GM04504 (cell line): Measurements from ENCODE around the gene CHRNG.
A peak's percentile ranks its signal among the peaks of the same experiment; 100 is the strongest.
"Not testable (repeated sequence)": the region's sequence is repeated elsewhere in the genome, so short reads cannot be mapped to it uniquely, and the experiment has no call there.

Experiments
- DNase-seq: peaks from one replicate; pipeline ENCODE4 v3.0.0-alpha.2; 2012; ENCODE audit warnings: low read depth

The CHRNG gene

GRCh38 chr2:232545511-232546375, 6.3 kb downstream of the CHRNG start:
- DNase-seq, result no peak

DNA sequence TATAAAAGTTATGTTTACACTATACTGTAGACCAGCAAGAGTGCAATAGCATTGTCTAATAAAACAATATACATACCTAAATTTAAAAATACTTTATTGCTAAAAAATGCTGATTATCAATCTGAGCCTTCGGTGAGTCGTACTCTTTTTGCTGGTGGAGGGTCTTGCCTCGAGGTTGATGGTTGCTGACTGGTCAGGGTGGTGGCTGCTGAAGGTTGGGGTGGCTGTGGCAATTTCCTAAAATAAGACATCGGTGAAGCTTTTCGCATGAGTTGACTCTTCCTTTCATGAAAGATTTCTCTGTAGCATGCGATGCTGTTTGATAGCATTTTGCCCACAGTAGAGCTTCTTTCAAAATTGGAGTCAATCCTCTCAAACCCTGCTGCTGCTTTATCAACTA, 8.5 kb downstream of the CHRNG start:
- no peak for DNase-seq

DNA sequence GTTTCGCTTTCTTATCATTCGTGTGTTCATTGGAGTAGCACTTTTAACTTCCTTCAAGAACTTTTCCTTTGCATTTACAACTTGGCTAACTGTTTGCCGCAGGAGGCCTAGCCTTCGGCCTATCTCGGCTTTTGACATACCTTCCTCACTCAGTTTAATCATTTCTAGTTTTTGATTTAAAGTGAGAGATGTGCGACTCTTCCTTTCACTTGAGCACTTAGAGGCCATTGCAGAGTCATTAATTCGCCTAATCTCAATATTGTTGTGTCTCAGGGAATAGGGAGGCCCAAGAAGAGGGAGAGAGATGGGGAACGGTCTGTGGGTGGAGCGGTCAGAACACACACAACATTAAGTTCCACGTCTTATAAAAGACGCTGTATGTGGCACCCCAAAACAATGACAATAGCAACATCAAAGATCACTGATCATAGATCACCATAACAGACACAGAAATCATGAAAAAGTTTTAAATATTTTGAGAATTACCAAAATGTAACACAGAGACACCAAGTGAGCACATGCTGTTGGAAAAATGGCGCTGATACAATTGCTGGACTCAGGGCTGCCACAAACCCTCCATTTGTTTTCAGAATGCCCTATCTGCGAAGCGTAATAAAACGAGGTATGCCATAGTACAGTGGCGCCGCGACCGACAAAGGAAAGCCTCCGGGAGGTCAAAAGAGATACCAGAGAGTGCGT, 10.3 kb downstream of the CHRNG start:
- no peak for DNase-seq

DNA sequence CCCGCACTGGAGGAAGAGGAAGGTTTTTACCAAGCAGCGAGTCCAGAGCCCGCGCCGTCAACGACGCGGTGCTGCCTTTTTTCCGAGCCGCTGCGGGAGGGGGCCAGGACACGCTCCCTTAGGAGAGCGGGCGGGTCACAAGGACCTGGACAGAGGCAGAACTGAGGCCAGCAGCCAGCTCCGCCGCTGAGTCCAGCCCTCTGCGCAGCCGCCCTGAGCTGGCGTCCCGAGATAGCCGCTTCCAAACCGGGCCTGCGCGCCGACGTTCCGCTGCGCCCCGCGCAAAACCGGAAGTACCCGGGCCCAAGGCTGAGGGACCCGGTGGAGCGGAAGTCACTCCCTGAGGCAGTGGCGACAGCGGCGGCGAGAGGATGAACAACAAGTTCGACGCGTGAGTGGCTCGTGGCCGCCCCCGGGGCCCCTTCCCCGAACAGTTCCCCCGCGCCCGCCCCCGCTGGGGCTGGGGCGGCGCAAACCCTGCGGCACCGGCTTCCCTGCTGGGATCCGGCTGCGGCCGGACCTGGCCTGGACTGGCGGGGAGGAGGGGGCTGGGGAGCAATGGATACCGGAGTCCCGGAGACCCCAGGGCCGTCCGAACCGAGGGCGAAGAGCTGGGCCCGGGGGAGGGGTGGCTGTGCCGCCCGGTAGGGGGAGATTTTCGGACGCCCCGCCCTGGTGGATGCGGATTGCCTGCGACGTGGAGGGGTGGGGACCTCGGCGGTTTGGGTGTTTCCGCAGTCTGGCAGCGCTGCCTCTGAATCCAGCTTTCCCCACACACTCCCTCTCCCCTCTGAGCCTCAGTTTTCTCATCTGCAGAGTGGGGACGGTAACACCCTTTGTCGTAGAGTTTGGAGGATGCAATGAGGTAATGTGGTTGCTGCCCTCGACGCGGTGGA, 11.1 kb downstream of the CHRNG start, which contains the start of the genes EIF4E2 and TIGD1:
TSS of gene EIF4E2 (plus strand) at position 336 of the 896 bp plus-strand sequence. CDS start at position 372, 36 bp downstream.
TSS of gene TIGD1 (minus strand) at position 204 of the 896 bp plus-strand sequence. CDS start 675 bp downstream, outside the sequence.
- peak; percentile 88 for DNase-seq

GRCh38 chr2:232551250-232551638, 11.8 kb downstream of the CHRNG start:
- DNase-seq, result no peak

DNA sequence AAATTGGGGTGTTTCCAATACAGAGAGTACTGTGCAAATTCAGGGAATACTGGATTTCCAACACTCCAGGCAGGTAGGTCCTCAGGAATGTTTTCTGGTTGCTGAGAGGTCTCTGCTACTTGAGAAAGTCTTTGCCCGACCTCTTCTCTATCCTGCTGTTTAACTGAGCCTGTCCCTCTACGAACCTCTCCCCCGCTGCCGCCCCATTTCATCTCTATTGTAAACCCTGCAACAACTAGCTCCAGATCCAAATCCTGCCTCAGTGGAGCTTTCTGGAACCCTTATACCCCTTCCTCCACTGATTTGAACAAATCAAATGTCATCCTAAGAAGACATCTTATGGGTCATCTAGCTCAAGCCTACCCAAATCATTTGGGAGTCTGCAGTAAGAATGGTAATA, 12.3 kb downstream of the CHRNG start:
- DNase-seq, result no peak

DNA sequence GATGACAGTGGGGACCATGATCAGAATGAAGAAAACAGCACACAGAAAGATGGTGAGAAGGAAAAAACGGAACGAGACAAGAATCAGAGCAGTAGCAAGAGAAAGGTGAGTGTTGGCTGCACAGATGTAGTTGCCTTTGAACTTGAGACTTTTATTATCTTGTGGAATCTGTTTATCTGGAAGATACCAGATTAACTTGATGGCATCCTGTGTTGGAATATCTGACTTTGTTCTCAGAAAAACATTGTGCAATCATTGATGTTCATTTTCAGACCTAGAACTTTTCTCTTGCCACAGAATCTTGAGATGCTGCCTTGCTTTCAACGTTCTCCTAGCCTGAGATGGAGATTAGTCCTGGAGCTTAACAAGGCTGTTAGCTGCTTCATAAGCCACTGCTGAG, 16.9 kb downstream of the CHRNG start:
- no peak for DNase-seq

- no peak for DNase-seq
Observed at GRCh38 chr2:232562515-232563151, 23.1 kb downstream of the CHRNG start.

DNA sequence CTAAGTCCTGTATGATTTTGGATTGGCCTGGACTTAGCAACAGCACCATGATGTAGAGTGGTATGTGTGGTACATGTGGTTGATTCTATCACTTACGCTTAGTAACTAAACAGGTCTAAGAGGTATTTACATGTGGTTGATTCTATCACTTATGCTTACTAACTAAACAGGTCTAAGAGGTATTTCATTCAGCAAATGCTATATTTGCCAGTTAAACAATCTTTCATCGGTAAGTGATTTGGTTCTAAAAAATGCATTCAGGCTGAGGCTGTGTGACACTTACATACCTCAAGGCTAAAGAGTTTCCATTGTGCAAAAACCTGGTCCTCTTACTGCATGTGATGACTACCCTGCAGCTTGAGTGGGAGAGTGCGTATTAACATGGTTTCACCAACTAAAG, 24.1 kb downstream of the CHRNG start:
- no peak for DNase-seq

GRCh38 chr2:232567721-232568120, 28.2 kb downstream of the CHRNG start:
- DNase-seq, result no peak

DNA sequence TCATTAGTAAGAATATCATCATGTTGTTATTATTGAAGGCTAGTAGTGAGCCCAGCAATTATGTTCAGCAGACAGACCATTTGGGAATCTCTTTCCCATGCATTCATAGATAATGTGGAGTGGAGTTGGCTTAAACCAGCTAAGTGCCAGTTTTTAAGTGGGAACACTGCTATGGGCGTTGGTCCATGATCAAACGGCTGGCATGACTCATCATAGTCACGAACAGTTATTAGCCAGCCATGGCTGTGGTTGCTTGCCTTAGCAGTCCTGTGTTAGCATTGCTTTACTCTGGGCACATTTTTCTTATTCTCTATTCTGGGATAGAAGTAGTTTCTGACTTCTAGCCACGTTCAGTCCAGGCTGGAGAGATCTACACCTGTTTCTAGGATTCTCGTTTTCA, 28.7 kb downstream of the CHRNG start:
- peak; percentile 84 for DNase-seq

DNA sequence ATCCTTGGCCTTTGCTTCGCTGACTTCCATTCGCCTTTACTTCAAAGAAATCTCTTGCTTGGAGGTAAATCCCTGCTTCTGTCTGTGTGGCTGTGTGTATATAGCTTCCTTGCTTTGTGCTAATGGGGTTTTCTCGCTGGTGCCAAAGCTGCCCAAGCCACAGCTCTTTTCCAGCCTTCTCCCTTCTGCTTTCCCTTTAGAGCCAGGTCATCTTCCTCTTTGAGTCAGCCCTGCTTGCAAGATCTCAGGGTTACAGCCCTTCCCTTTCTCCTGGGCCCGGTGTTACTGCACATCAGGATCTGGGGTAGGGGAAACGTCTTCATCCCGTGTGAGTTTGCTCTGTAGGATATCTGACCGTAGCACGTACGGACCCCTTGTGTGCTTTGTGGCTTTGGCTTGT, 30.0 kb downstream of the CHRNG start:
- no peak for DNase-seq

DNA sequence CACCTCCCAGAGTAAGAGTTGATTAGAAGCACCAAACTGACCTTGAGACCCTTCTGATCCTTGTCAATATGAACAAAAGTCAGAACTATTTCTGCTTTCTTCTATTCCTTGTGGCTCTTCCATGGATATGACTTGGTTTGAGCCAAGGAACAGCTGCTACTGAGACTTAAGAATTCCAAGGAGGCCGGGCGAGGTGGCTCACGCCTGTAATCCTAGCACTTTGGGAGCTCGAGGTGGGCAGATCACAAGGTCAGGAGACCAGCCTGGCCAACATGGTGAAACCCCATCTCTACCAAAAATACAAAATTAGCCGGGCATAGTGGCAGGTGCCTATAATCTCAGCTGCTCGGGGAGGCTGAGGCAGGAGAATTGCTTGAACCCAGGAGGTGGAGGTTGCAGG, 31.0 kb downstream of the CHRNG start:
- not testable (repeated sequence) for DNase-seq

DNA sequence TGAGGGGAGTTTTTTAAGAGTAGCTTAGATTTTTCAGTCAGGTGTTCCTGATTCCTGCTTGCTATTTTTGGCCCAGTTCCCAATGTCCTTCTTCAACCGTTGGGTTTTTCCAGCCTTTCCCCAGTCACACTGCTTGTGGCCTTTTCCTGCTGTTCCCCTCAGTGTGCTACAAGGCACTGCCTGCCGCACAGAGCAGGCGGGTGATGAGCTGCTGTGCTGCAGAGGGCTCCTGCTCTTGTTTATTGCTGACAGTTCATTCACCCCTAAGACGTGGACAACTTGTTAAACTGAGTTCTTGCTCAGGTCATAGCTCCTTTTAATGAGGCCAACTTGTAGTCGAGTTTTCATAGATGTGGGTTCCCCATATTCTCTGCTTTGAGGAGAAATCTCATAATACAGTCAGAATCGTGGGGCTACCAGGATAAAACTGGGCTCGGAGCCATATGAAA, 31.6 kb downstream of the CHRNG start:
- DNase-seq, result no peak

GRCh38 chr2:232573042-232573441, 33.5 kb downstream of the CHRNG start:
- no peak for DNase-seq

DNA sequence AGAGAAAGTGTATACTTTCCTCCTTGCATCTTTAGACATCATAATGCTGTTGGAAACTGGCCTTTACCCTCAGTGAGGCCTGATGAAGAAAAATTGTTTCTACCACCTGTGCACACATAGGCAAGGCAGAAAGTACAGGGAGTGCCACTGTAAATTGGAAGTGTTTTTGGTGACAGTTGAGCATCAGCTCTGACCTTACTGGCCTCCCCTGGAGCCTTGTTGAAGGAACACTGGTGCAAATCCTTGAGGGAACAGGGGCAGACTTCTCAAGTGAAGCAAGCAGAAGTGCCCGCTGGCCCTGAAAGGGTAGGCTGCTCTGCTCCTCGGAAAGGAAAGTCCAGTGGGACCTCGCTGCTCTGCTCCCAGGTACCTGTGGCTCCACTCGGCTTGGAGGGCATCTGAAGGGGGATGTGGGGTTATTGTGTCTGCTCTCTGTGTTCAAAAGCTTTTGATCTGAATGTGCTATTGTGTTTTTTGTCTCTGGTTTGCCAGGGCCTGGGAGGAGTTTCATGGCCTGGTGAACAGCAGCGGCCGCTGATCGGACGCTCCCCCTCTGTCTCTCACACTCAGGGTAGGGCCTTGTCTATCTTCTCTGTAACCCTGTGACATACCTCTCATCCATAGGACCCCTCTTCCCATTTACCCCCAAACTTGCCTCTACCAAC, 34.4 kb downstream of the CHRNG start:
- no peak for DNase-seq

- DNase-seq, result no peak
Observed at GRCh38 chr2:232574674-232575403, 35.3 kb downstream of the CHRNG start.

- DNase-seq, result no peak
Observed at GRCh38 chr2:232575404-232575746, 35.9 kb downstream of the CHRNG start.

DNA sequence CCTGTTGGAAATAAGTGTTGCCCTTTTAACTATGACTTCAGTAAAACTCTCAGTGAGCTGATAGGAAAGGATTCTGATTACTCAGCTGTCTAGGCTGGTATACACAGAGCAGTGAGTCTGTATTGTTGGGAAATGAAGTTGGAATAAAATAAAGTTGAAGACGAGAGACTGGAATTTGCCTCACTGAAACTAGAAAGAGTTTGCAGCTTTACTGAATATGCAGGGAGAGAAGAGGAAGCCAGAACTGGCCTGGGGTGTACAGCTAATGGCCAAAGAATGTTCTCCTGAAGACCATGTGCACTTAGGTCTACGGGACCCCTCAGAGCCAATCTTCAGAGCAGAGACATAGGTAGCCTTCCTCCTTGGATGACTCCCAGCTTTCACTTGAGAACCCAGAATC, 37.5 kb downstream of the CHRNG start:
- DNase-seq, result no peak

- no peak for DNase-seq
Observed at GRCh38 chr2:232577841-232578240, 38.3 kb downstream of the CHRNG start.
